ENCODE measurements around the gene TH.

- TF ChIP-seq SP1 (IDR thresholded peaks at IDR 0.05) (no peak), FOXM1 (IDR thresholded peaks at IDR 0.05; ENCODE audit: borderline replicate concordance) (no peak), ARNT (IDR thresholded peaks at IDR 0.05) (no peak), CTBP1 (IDR thresholded peaks at IDR 0.05; ENCODE audit: borderline replicate concordance) (no peak), NFRKB (IDR thresholded peaks at IDR 0.05) (no peak), HDGF (IDR thresholded peaks at IDR 0.05; ENCODE audit: borderline replicate concordance) (no peak), FOXA1 (IDR thresholded peaks at IDR 0.05) (no peak), FOXK2 (IDR thresholded peaks at IDR 0.05) (no peak), TARDBP (IDR thresholded peaks at IDR 0.05) (no peak), SUZ12 (IDR thresholded peaks at IDR 0.05) (no peak), BHLHE40 (IDR thresholded peaks at IDR 0.05; ENCODE audit: borderline replicate concordance) (no peak), L3MBTL2 (conservative IDR thresholded peaks at IDR 0.05) (no peak)
Observed at GRCh38 chr11:2132246-2132645, 39.4 kb downstream of the TH start.

Data from HEK293T (cell line).